Endothelial cell (in vitro differentiated cells): ENCODE data around the gene SF3B3. TPM values are rescaled to one million over a fixed set of nuclear protein-coding genes. Genes with fewer than 3 reads are reported as not detected.

Experiments
- DNase-seq: peaks from one replicate; pipeline ENCODE4 v3.0.0; 2021; ENCODE audit warnings: low spot score
- H3K27ac Mint-ChIP-seq: one replicate; pipeline ENCODE4 v1.8.0; 2021; ENCODE audit warnings: mixed read lengths, inconsistent platforms; ENCODE audit not compliant: unreplicated experiment
- H3K27me3 Mint-ChIP-seq: one replicate; pipeline ENCODE4 v1.8.0; 2021; ENCODE audit warnings: mild to moderate bottlenecking, moderate library complexity, mixed read lengths, inconsistent platforms; ENCODE audit not compliant: unreplicated experiment
- H3K36me3 Mint-ChIP-seq: one replicate; pipeline ENCODE4 v1.8.0; 2021; ENCODE audit warnings: mild to moderate bottlenecking, low read depth, mixed read lengths, inconsistent platforms; ENCODE audit not compliant: unreplicated experiment
- H3K4me1 Mint-ChIP-seq: one replicate; pipeline ENCODE4 v1.8.0; 2021; ENCODE audit warnings: mild to moderate bottlenecking, mixed read lengths, inconsistent platforms; ENCODE audit not compliant: unreplicated experiment
- H3K4me3 Mint-ChIP-seq: one replicate; pipeline ENCODE4 v1.8.0; 2021; ENCODE audit warnings: mild to moderate bottlenecking, mixed read lengths, inconsistent platforms; ENCODE audit not compliant: unreplicated experiment
- H3K9me3 Mint-ChIP-seq: one replicate; pipeline ENCODE4 v1.8.0; 2021; ENCODE audit warnings: mixed read lengths, inconsistent platforms; ENCODE audit not compliant: unreplicated experiment
- CTCF ChIP-seq: fragments of 200-600 bp; sonication (generic); IDR thresholded peaks from one replicate; pipeline ENCODE4 v1.5.0; 2021; ENCODE audit warnings: antibody characterized with exemption; ENCODE audit not compliant: unreplicated experiment
- total RNA-seq: library from RNA; stranded (reverse); fragmentation: NEBNext Ultra II Directional; extraction: Animal tissue kit (Norgen Biotek cat#: 25700); gene quantifications from one replicate; pipeline ENCODE4 v1.2.1, GENCODE V29; 2021; ENCODE audit not compliant: unreplicated experiment

The SF3B3 gene
- total RNA-seq, 1 donor from 2014 or later, result 228 TPM

GRCh38 chr16:70494777-70495176 lies 28.8 kb upstream of the SF3B3 start:
- no peaks in the 10 kb centered on the region for H3K9me3 Mint-ChIP-seq
- peaks cover 6% of the 10 kb centered on the region for H3K4me1 Mint-ChIP-seq
- no peak for TF ChIP-seq CTCF
- no peaks in the 10 kb centered on the region for H3K27me3 Mint-ChIP-seq
- H3K4me3 Mint-ChIP-seq, result no peak overlapping the region
- H3K36me3 Mint-ChIP-seq, result peaks cover 16% of the 10 kb centered on the region
- DNase-seq, result no peak
- no peak overlapping the region for H3K27ac Mint-ChIP-seq

DNA sequence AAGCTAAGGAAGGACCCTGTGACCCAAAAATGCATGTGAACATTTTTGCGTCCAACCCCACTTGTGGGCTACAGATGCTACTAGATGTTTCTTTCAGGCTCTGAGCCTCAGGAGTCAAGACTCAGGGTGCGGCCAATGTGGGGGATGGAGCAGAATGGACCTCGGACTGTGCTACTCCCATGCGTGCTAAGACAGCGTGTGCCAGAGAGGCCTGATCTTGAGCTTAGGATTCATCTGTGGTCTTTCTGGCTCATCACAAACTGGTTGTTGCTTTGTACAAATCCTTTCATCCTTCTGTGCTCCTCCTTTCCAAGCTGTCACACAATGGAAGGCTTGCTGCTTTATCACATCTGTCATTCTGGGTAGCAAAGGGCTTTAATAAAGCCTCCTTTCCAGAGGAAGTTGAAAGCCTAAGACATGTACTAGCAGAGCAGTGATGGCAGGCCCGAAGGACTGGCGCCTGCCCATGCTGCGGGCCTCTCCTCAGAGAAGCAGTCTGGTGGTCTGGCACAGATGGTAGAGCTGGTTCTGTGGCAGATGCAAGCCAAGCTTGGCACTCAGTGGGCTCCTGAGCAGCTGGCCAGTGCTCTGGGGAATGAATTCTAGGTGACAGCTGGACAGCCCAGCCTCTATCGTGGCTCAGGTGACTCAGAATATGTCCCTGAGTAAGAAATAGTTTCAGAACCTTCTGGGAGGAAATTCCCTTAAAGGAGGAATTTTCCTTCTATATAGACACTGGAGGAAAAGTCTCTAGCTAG lies 28.0 kb upstream of the SF3B3 start:
- DNase-seq, result no peak
- Mint-ChIP-seq H3K4me1 (no peaks in the 10 kb centered on the region), H3K27ac (no peak overlapping the region), H3K9me3 (no peaks in the 10 kb centered on the region), H3K27me3 (no peaks in the 10 kb centered on the region), H3K36me3 (peaks cover 12% of the 10 kb centered on the region), H3K4me3 (no peak overlapping the region)
- no peak for TF ChIP-seq CTCF

- Mint-ChIP-seq H3K4me1 (no peaks in the 10 kb centered on the region), H3K9me3 (no peaks in the 10 kb centered on the region), H3K27me3 (no peaks in the 10 kb centered on the region), H3K27ac (no peak overlapping the region), H3K36me3 (peaks cover 12% of the 10 kb centered on the region), H3K4me3 (no peak overlapping the region)
- no peak for TF ChIP-seq CTCF
- DNase-seq, result no peak
Measured at GRCh38 chr16:70496513-70496912, 27.1 kb upstream of the SF3B3 start.

GRCh38 chr16:70508752-70509151 lies 14.9 kb upstream of the SF3B3 start:
- H3K27me3 Mint-ChIP-seq, result peaks cover 3% of the 10 kb centered on the region
- H3K36me3 Mint-ChIP-seq, result peaks cover 22% of the 10 kb centered on the region
- DNase-seq, result no peak
- no peaks in the 10 kb centered on the region for H3K4me1 Mint-ChIP-seq
- H3K4me3 Mint-ChIP-seq, result peak overlapping the region; percentile 27
- no peak overlapping the region for H3K27ac Mint-ChIP-seq
- no peak for TF ChIP-seq CTCF
- no peaks in the 10 kb centered on the region for H3K9me3 Mint-ChIP-seq

DNA sequence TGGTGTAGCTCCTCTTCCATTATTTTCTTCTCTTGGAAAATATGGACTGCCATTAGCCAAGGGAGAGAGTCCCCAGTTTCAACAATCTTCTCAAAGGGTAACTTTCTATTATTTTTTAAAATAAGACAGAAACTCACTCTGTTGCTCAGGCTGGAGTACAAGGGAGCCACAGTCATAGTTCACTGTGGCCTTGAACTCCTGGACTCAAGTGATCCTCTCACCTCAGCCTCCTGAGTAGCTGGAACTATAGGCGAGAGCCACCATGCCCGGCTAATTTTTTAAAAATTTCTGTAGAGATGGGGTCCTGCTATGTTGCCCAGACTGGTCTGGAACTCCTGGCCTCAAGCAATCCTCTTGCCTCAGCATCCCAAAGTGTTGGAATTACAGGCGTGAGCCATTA lies 13.4 kb upstream of the SF3B3 start:
- Mint-ChIP-seq H3K9me3 (no peaks in the 10 kb centered on the region), H3K27me3 (no peaks in the 10 kb centered on the region), H3K4me1 (no peaks in the 10 kb centered on the region), H3K27ac (no peak overlapping the region), H3K4me3 (no peak overlapping the region), H3K36me3 (peaks cover 22% of the 10 kb centered on the region)
- TF ChIP-seq CTCF, result no peak
- DNase-seq, result no peak
